NAMALWA (cell line): ENCODE results near the gene CHRNA9.

ENCODE experiments used
- DNase-seq: peaks from one replicate; pipeline ENCODE4 v3.0.0-alpha.2; 2015; ENCODE audit warnings: low spot score

The CHRNA9 gene

DNA sequence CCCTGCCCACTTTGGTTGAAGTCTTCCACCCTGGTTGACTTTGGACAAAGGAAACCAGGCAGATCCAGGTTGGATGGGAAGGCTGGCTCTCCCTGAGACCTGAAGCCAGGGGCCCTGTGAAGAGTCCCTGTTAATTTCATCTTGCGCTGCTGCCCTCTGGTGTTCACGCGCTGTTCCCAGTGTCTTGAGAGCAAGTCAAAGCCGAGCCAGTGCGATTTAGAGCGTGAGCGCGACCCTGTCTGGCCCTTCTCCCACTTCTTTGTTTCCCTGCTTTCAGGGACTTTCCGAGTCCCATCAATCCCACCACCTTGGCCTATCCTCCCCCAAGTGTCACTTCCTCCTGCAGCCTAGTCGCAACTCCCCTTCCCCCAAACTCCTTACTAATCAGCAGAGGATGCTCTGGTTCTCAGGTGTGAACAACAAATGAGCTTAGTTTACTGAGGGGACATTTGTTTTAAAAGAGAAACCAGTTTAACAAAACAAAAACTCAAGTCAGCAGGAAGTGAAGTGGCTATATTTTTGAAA, 25.8 kb upstream of the CHRNA9 start:
- DNase-seq, result peak; percentile 92

DNA sequence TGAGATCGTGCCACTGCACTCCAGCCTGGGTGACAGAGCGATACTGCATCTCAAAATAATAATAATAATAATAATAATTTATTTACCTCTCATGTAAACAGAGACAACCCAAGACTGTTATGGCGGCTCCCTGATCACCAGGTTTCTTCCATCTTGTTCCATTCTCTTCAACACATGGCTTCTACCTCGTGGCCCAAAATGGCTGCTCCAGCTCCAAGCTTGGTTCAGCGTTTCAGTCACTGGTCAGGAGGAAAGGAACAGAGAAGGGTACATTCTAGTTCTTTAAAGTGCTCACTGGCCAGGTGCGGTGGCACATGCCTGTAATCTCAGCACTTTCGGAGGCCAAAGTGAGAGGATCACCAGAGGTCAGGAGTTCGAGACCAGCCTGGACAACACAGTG, 24.9 kb upstream of the CHRNA9 start:
- no peak for DNase-seq

DNA sequence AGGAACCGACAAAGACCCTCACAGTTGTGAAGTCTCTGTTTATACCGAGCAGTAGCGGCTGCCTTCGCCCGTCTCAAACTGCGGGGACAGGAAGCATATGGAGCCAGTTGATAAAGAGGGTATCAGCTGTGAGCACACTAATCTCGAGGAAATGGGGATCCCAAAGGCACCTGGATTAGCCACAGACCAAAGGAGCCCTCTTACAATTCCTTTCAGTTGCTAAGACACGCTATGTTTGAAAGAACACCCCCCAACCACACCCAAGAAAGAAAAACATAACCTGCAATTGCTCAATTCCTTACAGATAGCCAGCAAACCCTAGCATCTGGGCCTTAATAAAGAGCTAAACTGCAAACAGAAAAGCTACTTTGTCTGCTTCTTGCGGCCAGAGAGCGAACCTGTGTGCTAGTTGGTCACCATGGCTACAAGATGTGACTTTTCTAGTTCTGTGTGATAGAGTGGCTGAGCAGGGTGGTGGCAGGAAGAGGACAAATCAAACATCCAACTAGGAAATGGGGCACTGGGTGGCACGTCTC, 23.3 kb upstream of the CHRNA9 start:
- peak; percentile 42 for DNase-seq

DNA sequence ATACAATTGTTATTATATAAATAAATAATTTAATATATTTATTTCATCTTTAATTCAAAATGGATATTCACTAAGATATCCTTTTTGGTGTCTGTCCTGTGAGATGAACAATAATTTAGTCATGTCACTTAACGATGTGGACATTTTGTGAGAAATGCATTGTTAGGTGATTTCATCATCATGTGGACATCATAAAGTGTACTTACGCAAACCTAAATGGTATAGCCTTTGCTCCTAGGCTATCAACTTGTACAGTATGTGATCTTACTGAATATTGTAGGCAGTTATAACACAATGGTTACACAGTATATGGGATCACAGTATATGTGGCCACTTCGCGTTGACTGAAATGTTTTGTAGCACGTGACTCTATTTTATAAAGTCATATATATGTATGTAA, 20.2 kb upstream of the CHRNA9 start:
- DNase-seq, result no peak

DNA sequence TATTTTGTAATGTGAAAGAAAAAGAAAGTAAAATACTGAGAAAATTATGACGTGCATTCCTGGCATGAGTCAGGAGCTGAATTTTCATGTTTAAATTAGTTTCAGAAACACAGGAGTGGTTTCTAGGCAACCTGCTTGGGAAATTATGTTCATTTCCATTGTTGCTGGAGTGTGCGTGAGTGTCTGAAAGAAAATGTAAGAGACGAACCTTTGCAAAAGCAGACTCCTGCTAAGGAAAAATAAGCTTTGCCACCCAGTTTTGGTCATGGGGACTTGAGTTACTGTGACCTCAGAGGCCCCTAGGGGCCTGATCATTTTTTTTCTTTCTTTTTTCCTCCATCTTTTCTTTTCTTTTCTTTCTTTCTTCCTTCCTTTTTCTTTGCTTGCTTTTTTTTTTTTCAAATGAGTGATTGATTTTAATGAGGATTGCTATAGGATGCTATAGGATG, 18.8 kb upstream of the CHRNA9 start:
- peak; percentile 84 for DNase-seq

DNA sequence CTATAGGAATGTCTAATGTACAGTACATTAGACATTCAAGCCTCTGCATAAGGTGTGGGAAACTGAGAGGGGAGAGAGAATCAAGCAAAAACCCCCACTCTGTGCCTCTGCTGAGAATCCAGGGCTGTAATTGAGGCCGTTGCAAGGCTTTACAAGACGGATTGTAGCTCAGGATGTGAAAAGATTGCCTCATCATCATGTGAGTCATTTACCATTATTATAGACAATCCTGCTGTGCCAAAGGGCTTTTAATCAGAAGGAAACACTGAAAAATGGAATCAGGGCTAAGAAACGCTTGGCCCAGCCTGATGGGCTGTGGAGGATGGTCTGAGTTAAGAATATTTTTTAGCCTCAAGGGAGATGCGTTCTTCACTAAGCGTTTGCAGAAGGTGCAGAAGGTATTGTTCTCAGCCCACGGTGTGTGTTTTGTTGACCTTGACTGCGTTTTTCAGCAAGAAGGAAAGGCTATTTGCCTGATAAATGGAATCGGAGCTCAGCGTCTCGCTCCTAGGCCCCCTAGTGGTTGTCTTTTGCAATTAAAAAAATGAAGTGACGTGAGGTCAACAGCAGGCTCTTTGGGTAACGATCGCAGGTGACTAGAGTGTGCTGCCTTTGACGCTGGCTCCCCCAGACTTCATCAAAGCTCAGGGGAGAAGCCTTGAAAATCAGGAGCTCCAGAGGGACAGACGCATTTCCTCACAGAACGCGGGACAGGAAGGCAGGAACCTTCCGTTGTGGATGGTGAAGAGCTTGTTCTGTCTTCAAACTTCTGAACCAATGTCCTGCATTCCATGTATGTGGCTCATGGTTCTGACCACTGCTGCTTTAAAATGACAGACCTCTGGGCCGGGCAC, 18.1 kb upstream of the CHRNA9 start:
- peak; percentile 95 for DNase-seq

DNA sequence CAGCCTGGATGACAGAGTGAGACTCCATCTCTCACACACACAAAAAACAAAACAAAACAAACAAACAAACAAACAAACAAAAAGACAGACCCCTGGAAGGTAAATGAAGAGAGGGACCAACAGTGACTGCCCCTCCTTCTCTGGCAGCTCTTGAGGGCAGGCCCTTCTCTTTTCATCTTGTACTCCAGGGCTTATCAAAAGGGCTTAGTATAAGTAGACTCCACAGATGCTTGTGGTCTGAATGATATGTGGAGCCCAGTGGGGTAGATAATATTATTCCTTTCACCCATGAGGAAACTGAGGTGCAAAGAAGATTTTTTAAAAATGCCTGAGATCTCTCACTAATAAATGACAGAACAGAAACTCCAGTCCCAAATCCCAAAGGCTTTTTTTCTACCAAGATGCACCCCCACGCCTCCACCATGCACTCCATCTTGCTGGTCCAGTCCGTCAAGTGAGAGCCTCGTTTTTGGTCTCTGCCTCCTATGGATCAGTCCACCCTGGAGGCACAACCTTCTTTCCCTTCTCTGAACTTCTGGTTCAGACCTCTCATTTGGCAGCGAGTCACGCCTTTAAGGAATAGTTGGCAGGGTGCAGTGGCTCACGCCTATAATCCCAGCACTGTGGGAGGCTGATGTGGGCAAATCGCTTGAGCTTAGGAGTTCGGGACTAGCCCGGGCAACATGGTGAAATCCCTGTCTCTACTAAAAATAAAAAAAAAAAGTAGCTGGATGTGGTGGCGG, 17.0 kb upstream of the CHRNA9 start:
- no peak for DNase-seq

DNA sequence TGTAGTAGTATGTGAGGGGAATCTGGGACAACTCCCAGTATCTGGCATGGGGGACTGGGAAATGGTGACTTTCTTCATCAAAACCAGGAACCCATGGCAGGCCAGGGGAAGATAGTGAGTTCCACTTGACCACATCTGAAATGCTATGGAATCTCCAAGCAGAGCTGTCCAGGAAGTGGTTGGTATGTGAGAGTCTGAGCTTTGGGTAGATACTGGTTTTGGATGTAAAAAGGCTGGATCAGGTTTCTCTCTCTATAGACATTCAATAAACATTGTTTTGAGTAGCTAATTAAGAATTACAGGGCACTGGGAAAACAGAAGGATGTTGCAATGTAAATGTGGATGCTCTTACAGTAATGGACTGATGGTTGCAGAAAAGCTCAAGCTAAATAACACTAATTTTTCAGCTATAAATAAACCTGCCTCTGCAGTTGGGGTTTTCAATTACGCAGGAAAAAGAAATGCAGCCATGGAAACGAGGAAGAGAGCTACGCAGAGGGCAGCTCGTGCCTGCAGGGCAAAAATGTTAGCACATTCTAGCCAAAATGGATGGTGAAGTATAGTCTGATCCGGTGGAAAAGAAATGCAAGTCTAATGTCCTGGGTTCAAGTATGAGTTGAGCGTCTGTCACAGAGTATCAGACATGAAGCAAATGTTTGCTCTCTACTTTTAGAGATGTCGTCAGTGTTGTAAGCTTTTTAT, 13.4 kb upstream of the CHRNA9 start:
- no peak for DNase-seq

DNA sequence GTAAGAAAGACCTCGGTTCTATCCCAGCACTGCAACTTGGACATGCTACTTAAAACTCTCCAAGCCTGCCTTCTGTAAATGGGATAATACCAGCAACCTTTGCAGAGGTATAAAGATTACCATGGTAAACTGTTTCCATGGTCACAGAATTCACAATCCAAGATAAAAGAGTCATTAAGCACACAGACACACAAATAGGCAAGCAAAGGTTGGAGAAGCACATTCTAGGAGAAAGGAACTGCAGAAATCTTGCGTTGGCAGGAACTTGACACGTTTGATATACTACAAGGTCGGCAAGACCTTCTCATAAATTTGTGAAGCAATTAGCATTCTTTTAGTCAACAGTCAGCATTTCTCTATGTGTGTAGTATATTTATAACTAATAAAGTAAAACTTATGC, 12.3 kb upstream of the CHRNA9 start:
- no peak for DNase-seq

DNA sequence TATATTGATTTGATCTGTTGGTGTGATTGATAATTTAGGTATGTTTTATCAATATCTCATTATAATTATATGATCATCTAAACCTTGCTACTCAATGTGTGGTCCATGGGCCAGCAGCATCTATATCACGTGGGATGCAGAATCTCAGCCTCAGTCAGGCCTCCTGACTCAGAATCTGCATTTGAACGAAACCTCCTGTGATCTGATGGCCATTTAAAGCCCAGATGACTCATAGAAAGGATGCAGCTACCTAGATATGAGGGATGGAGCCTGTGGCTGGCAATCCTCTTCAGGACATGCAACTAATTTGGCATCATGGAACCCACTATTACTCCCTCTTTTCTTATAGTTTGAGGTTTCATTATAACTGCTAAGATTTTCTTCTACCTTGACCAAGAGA, 11.3 kb upstream of the CHRNA9 start:
- no peak for DNase-seq

DNA sequence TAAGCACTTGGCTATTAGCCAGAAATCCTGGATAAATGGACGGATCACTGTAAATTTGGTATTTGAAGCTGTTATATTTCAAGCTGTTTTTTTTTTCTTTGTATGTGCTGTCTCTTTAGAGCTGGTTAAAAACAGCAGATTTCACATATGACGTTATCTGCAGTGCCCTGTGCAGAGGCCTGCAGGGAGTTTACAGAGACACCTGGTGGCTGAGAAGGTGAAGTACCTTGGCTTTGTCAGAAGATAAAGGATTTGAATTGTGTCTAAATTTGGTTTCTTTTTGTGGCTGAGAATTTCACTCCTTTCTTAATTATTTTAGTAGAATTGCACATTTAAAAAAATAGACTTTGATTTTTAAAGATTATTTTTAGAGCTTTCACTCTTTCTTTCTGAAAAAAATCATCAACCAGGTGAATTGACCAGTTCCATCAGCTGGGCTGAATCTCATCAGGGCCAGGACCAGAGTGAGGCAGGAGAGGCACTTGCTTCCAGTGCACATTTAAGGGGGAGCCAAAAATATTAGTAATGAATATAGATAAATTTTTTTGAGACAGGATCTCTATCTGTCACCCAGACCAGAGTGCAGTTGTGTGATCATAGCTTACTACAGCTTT, 9.6 kb upstream of the CHRNA9 start:
- DNase-seq, result peak; percentile 90

DNA sequence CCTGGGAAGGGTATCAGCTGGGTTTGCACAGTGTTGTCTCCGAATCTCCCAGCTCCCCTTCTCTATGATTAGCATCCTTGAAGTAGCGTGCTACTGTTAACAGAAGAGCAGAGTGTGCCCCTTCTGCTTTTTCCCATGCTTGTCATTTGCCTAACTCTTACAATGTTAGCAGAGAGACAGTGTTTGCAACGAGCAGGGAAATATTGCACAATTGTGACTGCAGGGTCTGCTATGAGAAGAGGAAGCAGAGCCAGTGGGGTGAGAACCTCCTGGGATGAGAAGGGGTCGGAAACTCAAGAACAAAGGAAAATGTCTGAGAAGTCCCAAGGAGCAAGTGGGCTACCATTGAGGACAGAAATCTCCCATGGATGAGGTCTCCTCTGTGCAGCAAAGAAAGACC, 7.8 kb upstream of the CHRNA9 start:
- no peak for DNase-seq

DNA sequence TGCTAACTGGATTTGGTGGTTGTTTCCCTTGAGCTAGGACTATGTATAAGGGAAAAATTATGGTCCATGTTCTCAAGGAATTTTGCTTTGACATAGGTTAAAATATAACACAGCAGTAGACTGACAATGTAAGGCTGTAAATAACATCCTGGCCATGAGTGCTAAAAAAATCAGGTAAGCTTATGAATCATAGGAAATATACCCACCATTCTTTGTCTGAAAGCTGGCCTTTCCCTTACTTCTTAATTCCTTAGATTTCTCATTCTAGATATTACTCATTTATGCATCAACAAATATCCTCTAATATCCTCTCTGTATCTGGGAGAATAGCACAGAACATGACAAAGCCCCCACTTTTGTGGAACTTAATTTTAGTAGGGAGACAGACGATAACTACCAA, 6.8 kb upstream of the CHRNA9 start:
- no peak for DNase-seq

DNA sequence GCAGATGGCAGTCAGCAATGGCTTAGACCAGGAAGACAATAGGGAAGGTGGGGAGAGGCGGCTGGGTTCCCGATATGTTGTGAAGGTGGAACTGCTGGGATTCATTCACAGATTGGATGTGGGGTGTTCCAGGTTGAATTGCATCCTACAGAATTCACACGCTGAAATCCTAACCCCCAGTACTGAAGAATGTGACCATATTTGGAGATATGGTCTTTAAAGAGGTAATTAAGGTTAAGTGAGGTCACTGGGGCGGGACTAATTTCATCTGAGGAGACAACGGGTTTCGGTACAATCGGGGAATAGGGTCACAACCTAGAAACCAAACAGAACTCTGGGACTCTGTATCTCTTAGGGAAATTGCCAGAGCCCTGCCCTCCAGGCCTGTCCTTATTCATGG, 5.3 kb upstream of the CHRNA9 start:
- DNase-seq, result no peak

DNA sequence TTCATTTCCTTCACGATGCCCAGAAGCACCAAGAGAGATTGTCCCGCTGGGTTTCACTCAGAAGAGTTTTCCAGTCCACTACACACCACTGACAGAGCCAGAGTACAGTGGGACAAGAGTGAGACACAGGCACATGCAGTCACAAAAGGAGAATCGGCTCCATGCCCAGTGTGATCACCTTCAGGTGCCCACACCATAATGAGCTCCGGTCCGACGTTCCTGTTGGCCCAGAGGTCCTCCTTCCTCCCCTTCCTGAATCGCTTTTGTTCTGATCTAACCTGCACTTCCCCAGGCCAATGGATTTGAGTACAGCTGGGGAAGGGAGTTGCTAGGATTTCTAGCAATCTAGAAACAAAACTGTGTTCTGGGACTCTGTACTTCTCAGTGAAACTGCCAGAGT, 4.6 kb upstream of the CHRNA9 start:
- DNase-seq, result no peak

DNA sequence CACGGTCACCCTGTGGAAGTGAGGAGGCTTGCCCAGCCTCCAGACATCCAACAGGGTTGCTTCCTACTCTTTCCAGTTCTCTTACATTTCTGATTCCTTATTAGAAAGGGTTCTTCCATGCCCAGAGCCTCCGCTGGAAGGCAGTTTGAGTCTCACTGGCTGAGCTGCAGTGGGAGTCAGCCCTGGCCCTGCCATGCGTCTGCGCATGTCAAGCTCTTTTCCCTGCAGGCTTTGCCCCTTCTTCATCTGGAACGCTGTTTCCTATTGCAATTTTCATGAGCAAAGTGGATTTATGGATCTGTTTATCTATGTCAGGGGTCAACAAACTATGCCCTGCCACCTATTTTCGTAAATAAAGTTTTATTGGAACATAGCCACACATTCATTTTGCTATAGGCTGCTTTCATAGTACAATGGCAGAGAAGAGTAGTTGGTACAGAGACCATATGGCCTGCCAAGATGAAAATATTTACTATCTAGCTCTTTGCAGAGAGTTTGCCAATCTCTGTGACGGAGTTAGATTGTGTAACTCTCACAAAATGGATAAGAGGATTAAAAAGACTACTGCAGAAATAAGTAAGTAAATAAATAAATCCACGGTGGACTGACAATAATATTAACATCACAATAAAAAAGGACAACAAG, 3.9 kb upstream of the CHRNA9 start:
- no peak for DNase-seq

DNA sequence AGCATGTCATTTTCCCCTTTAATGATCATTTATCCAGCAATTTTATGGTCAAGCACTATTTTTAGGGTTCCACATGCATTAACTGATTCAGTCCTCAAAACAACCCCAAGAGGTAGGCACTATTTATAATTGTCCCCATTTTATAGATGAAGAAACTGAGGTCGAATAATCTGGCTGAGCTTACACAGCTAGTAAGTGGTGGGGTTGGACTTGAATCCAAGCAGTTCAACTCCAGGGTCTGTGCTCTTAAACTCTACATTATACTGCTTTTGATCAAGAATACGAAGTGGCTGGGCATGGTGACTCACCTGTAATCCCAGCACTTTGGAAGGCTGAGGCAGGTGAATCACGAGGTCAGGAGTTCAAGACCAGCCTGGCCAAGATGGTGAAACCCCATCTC, 3.2 kb upstream of the CHRNA9 start:
- DNase-seq, result no peak

DNA sequence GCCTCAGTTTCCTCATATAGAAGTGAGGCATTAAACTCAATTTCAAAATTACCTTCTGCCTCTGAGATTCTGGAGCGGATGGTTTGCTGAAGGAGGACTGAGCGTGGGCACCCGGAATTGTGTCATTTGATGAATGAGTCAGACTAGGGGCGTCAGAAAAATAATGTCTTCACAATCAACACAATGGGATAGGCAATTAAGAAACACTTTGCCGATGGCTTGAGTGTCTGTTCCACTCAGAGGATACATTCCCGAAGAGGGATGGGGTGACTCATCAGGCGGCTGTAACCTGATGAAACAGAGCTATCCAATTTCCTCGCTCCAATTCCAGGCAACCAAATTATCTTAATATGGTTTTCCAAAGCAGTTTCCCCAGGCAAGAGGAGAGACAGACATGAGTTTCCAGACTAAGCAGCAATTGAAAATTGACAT, 1.2 kb upstream of the CHRNA9 start:
- no peak for DNase-seq

DNA sequence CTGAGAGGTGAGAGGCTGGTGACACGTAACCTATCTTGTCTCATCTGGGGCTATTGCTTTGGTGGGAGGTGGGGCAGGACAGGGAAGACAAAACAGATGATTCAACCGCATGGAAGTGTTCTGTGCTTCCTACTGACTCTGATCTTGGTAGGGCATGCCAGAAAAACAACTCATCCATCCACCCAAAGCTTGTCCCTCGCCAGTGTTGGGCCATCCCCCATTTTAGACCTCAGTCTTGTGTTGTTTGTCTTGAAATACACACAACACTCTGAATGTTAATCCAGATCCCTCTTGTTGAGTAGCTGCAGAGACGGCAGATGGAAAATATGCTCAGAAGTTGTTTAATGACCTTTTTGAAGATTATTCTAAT, 377 bp downstream of the CHRNA9 start:
- DNase-seq, result no peak

DNA sequence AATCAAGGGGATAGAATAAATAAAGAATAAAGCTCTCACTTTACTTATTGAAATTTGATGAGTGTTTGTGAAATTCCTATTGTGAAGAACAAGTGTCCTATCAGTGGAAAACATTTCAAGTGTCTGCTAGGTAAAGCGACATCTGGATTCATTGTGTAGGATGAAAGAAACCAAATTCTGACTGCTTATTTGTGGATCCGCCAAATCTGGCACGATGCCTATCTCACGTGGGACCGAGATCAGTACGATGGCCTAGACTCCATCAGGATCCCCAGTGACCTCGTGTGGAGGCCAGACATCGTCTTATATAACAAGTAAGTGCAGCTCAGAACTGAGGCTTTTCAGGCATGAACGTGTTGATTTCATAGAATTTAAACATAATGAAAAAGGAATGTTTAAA, 1.9 kb downstream of the CHRNA9 start:
- DNase-seq, result no peak

DNA sequence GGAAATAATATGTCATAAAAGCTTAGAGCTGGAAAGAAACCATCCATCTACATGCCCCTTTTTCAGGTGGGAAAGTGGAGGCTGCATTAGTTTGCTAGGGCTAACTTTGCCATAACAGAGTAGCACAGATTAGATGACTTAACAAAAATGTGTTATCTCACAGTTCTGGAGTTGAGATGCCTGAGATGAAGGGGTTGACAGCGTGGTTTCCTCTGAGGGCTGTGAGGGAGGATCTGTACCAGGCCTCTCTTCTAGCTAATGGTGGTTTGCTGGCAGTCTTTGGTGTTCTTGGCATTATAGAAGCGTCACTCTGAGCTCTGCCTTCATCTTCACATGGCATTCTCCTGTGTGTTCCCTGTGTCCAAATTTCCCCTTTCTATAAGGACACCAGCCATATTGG, 2.4 kb downstream of the CHRNA9 start:
- no peak for DNase-seq
